SK-N-MC (cell line): Measurements from ENCODE around the gene SIPA1L3.

Experiments used
- DNase-seq: peaks from one replicate; pipeline ENCODE4 v3.0.0-alpha.2; 2011; ENCODE audit warnings: low read depth, low spot score
- H3K27ac ChIP-seq: fragments of 200-600 bp; sonication (generic); 2 replicates; pipeline ENCODE4 v1.5.1; 2016; ENCODE audit warnings: mixed run types
- H3K36me3 ChIP-seq: fragments of 200-600 bp; sonication (generic); 2 replicates; pipeline ENCODE4 v1.6.1; 2017; ENCODE audit warnings: antibody characterized with exemption, low read length, mixed read lengths; ENCODE audit not compliant: insufficient read depth
- H3K4me3 ChIP-seq: fragments of 200-600 bp; sonication (generic); 2 replicates; pipeline ENCODE4 v1.5.1; 2016
- H3K9ac ChIP-seq: fragments of 200-600 bp; sonication (generic); 2 replicates; pipeline ENCODE4 v1.8.0; 2017; ENCODE audit warnings: mixed run types, mixed read lengths; ENCODE audit not compliant: insufficient read length
- H3K9me3 ChIP-seq: fragments of 200-600 bp; sonication (generic); 2 replicates; pipeline ENCODE4 v1.6.1; 2017; ENCODE audit warnings: low read depth, mild to moderate bottlenecking, antibody characterized with exemption, low read length, moderate library complexity, mixed read lengths
- EZH2 ChIP-seq: fragments of 200-600 bp; sonication (generic); IDR thresholded peaks from one replicate; pipeline ENCODE4 v1.6.1; 2017; ENCODE audit warnings: antibody characterized with exemption
- FOXP2 ChIP-seq: optimal IDR thresholded peaks from 2 replicates; pipeline ENCODE3; 2011; ENCODE audit warnings: mild to moderate bottlenecking, moderate library complexity; ENCODE audit not compliant: insufficient read depth; ENCODE audit errors: extremely low read length, control extremely low read depth
- POLR2AphosphoS5 ChIP-seq: IDR thresholded peaks from 2 replicates; pipeline ENCODE4 v1.6.1; 2012; ENCODE audit warnings: mild to moderate bottlenecking, low read depth, low read length, borderline replicate concordance

Gene SIPA1L3

DNA sequence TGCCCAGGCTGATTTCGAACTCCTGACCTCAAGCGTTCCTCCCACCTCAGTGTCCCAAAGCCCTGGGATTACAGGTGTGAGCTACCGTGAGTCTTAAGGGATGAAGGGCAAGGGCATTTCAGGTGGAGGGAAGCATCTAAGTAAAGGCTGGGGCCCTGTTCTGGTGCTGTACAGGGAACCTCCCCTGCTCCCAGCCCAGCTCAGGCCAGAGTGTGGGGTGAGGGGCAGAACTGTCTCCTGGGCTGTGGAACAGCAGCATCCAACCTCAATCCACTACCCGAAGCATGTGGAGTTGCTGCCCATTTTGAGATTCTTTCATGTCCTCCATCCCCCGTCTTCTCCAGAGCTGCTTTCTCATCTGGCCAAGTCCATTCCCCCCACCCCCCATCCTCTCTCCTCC lies 105.3 kb downstream of the SIPA1L3 start:
- no peaks in the 10 kb centered on the region for H3K9me3 ChIP-seq
- H3K27ac ChIP-seq: no peak overlapping the region
- TF ChIP-seq POLR2AphosphoS5 (no peak), EZH2 (no peak), FOXP2 (no peak)
- no peak overlapping the region for H3K9ac ChIP-seq
- no peak overlapping the region for H3K4me3 ChIP-seq
- no peak for DNase-seq
- no peaks in the 10 kb centered on the region for H3K36me3 ChIP-seq

- H3K27ac ChIP-seq: no peak overlapping the region
- no peaks in the 10 kb centered on the region for H3K9me3 ChIP-seq
- no peaks in the 10 kb centered on the region for H3K36me3 ChIP-seq
- no peak for TF ChIP-seq POLR2AphosphoS5
- no peak for TF ChIP-seq EZH2
- no peak for TF ChIP-seq FOXP2
- DNase-seq: no peak
- no peak overlapping the region for H3K4me3 ChIP-seq
- no peak overlapping the region for H3K9ac ChIP-seq
These were observed 105.9 kb downstream of the SIPA1L3 start for GRCh38 chr19:38012944-38013343.

GRCh38 chr19:38013913-38014580 lies 107.0 kb downstream of the SIPA1L3 start:
- no peak for DNase-seq
- Histone ChIP-seq H3K4me3 (no peak overlapping the region), H3K9ac (no peak overlapping the region), H3K27ac (no peak overlapping the region), H3K9me3 (no peaks in the 10 kb centered on the region), H3K36me3 (no peaks in the 10 kb centered on the region)
- TF ChIP-seq FOXP2: no peak
- TF ChIP-seq EZH2: no peak
- no peak for TF ChIP-seq POLR2AphosphoS5

- DNase-seq: no peak
These were observed 108.2 kb downstream of the SIPA1L3 start for GRCh38 chr19:38015216-38015615.

DNA sequence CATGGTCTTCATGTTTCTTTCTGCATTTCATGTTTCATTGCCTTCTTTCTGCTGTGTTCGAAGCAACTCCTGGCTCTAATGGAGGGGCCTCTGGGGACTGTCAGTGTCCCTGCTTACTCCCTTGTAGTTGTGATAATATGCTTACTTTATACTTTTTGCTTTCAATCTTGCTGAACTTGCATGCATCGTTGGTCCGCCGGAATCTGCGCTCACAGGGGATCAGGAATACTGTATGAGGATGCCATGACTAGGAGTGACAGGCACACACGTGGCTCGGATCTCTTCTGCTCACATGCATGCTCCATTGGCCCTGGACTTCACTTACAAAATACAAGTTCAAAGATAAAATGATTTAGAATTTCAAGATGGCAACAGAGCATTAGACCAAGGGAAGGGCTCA lies 108.8 kb downstream of the SIPA1L3 start:
- Histone ChIP-seq H3K4me3 (no peak overlapping the region), H3K36me3 (no peaks in the 10 kb centered on the region), H3K27ac (no peak overlapping the region), H3K9ac (no peak overlapping the region), H3K9me3 (no peaks in the 10 kb centered on the region)
- no peak for DNase-seq
- TF ChIP-seq EZH2: no peak
- no peak for TF ChIP-seq FOXP2
- no peak for TF ChIP-seq POLR2AphosphoS5

More at GRCh38 chr19:38015216-38015615, 108.2 kb downstream of the SIPA1L3 start:
- TF ChIP-seq FOXP2: no peak
- TF ChIP-seq EZH2: no peak
- TF ChIP-seq POLR2AphosphoS5: no peak
- Histone ChIP-seq H3K9me3 (no peaks in the 10 kb centered on the region), H3K4me3 (no peak overlapping the region), H3K27ac (no peak overlapping the region), H3K36me3 (no peaks in the 10 kb centered on the region), H3K9ac (no peak overlapping the region)

DNA sequence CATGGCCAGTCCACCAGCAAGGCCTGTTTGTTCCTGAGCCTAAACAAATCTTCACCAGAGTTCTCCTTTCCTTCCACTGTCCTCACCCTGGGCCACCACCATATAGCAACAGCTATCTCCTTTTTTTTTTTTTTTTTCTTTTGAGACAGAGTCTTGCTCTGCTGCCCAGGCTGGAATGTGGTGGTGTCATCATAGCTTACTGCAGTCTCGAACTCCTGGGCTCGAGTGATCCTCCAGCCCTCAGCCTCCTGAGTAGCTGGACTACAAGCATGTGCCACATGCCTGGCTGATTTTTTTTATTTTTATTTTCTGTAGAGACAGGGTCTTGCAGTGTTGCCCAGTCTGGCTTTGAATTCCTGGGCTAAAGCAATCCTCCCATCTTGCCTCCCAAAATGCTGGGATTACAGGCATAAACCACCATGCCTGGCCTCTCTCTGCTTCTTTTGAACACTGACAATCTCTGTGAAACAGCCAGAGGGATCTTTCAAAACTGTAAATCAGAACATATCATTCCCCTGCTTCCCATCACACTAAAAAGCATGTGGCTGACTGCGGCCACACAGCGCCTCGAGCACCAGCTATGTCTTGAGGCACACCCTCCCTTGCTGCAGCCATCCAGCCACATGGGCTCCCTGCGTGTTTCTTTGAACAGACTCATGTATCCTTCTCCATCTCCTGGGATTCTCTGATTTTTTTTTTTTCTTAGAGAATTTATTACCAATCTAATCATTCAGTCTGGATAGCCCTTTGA lies 110.6 kb downstream of the SIPA1L3 start:
- no peaks in the 10 kb centered on the region for H3K36me3 ChIP-seq
- DNase-seq: no peak
- no peaks in the 10 kb centered on the region for H3K9me3 ChIP-seq
- H3K27ac ChIP-seq: no peak overlapping the region
- TF ChIP-seq FOXP2 (no peak), EZH2 (no peak)
- no peak overlapping the region for H3K9ac ChIP-seq
- H3K4me3 ChIP-seq: no peak overlapping the region

- no peaks in the 10 kb centered on the region for H3K36me3 ChIP-seq
- H3K9me3 ChIP-seq: no peaks in the 10 kb centered on the region
- no peak overlapping the region for H3K27ac ChIP-seq
- no peak overlapping the region for H3K9ac ChIP-seq
- no peak overlapping the region for H3K4me3 ChIP-seq
- TF ChIP-seq EZH2: no peak
- no peak for TF ChIP-seq POLR2AphosphoS5
- TF ChIP-seq FOXP2: no peak
- no peak for DNase-seq
These were observed 111.8 kb downstream of the SIPA1L3 start for GRCh38 chr19:38018694-38019395.

DNA sequence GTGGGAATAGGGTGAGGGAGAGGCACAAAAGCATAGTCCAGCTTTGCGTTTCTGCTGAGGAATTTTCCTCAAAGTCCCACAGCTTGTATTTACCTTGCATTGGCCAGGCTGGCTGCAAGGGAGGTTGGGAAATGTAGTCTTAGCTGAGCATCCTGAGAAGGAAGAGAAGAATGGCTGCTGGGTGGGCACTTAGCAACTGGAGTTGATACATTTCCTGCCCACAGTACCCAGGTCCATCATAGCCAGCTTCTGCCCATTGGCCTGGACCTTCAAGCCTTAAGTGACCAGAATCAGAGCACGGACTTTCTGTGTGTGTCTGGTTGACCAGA lies 112.4 kb downstream of the SIPA1L3 start:
- Histone ChIP-seq H3K9ac (no peak overlapping the region), H3K4me3 (no peak overlapping the region), H3K36me3 (no peaks in the 10 kb centered on the region), H3K9me3 (no peaks in the 10 kb centered on the region), H3K27ac (no peak overlapping the region)
- no peak for TF ChIP-seq EZH2
- TF ChIP-seq FOXP2: no peak
- no peak for TF ChIP-seq POLR2AphosphoS5
- DNase-seq: no peak
